Measurements from ENCODE around the gene LRIG1.
A peak's percentile ranks its signal among the peaks of the same experiment; 100 is the strongest.

The LRIG1 gene

GRCh38 chr3:66399529-66400232 is 101.1 kb downstream of the LRIG1 start:
- DNase-seq: no peak

GRCh38 chr3:66398228-66399025 is 102.4 kb downstream of the LRIG1 start:
- DNase-seq: no peak

- no peak for DNase-seq
These were observed 103.1 kb downstream of the LRIG1 start for GRCh38 chr3:66397745-66398144.

- no peak for DNase-seq
These were observed 103.9 kb downstream of the LRIG1 start for GRCh38 chr3:66396888-66397287.

- no peak for DNase-seq
These were observed 104.6 kb downstream of the LRIG1 start for GRCh38 chr3:66396161-66396760.

GRCh38 chr3:66395635-66396034 is 105.2 kb downstream of the LRIG1 start:
- no peak for DNase-seq

GRCh38 chr3:66394753-66395249 is 106.0 kb downstream of the LRIG1 start:
- no peak for DNase-seq

GRCh38 chr3:66394019-66394752 is 106.6 kb downstream of the LRIG1 start:
- DNase-seq: peak; percentile 71 to 73

- DNase-seq: no peak
These were observed 107.4 kb downstream of the LRIG1 start for GRCh38 chr3:66393333-66394005.

GRCh38 chr3:66392966-66393332 is 107.9 kb downstream of the LRIG1 start:
- DNase-seq: no peak

- DNase-seq: no peak
These were observed 108.3 kb downstream of the LRIG1 start for GRCh38 chr3:66392512-66392911.

- DNase-seq: no peak
These were observed 110.8 kb downstream of the LRIG1 start for GRCh38 chr3:66390013-66390412.

GRCh38 chr3:66386925-66387650 is 113.7 kb downstream of the LRIG1 start:
- no peak for DNase-seq

- DNase-seq: no peak
These were observed 114.6 kb downstream of the LRIG1 start for GRCh38 chr3:66386011-66386924.

GRCh38 chr3:66385066-66385465 is 115.8 kb downstream of the LRIG1 start:
- DNase-seq: no peak

- no peak for DNase-seq
These were observed 116.7 kb downstream of the LRIG1 start for GRCh38 chr3:66383998-66384745.

GRCh38 chr3:66383023-66383422 is 117.8 kb downstream of the LRIG1 start:
- no peak for DNase-seq

GRCh38 chr3:66382142-66382541 is 118.7 kb downstream of the LRIG1 start:
- no peak for DNase-seq

GRCh38 chr3:66381626-66382025 is 119.2 kb downstream of the LRIG1 start:
- no peak for DNase-seq
